SK-N-MC (cell line): Measurements from ENCODE around the gene CFAP58.

Experiments
- EZH2 ChIP-seq: fragments of 200-600 bp; sonication (generic); IDR thresholded peaks from one replicate; pipeline ENCODE4 v1.6.1; 2017; ENCODE audit warnings: antibody characterized with exemption
- POLR2AphosphoS5 ChIP-seq: IDR thresholded peaks from 2 replicates; pipeline ENCODE4 v1.6.1; 2012; ENCODE audit warnings: mild to moderate bottlenecking, low read depth, low read length, borderline replicate concordance

DNA sequence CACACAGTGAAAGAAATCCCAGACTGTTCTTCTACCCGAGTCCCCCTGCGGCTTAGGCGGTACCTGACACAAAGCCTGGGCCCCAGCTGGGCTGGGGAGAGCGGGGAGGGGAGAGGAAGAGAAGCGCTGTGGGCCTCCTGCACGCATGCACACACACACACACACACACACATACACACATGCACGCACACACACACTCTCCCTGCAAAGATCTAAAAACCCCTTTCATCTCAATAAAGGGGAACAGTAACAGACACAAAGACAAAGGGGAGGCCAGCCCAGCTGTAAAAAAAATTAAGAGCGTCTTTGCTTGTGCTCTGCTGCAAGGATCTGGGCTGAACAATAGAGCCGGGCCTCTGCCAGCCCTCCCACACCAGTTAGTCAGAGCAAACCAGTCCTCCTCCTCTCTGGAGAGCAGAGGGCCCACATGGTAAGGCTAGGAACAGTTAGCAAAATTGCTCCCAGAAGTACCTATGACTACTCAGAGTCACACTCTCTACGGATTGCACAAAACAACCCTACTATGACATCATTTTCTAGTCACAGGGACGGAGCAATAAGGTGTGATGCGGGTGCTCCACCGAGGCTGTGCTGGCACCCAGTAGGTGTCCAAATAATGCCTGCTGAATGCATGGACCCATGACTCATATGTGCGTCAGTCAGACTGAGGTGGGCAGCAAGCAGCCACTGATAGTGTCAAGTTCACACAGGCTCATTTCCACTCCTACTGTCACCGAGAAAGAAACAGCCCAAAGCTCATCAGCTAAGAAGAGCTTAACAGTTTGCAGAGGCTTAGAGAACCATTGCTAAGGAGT lies 24.5 kb upstream of the CFAP58 start:
- TF ChIP-seq POLR2AphosphoS5 (no peak), EZH2 (no peak)
